ENCODE results near the gene SLC25A29. TPM values are rescaled to one million over a fixed set of nuclear protein-coding genes. Genes with fewer than 3 reads are reported as not detected.
A peak's percentile ranks its signal among the peaks of the same experiment; 100 is the strongest.
"Not testable (repeated sequence)": the region's sequence is repeated elsewhere in the genome, so short reads cannot be mapped to it uniquely, and the experiment has no call there.

Gene SLC25A29
- total RNA-seq, 1 experiment from 2014 or later, result 11.2 TPM

GRCh38 chr14:100312110-100312876 lies 6.0 kb upstream of the SLC25A29 start:
- DNase-seq (ENCODE audit: low spot score), result not testable (repeated sequence)

GRCh38 chr14:100309028-100309737 lies 2.9 kb upstream of the SLC25A29 start:
- DNase-seq (ENCODE audit: low spot score), result no peak

GRCh38 chr14:100308427-100308792 lies 2.2 kb upstream of the SLC25A29 start:
- not testable (repeated sequence) for DNase-seq (ENCODE audit: low spot score)

GRCh38 chr14:100307766-100308426 lies 1.7 kb upstream of the SLC25A29 start:
- DNase-seq (ENCODE audit: low spot score), result no peak

GRCh38 chr14:100306998-100307765 lies 938 bp upstream of the SLC25A29 start:
- DNase-seq (ENCODE audit: low spot score), result no peak

- DNase-seq (ENCODE audit: low spot score), result no peak
These were observed 732 bp downstream of the SLC25A29 start for GRCh38 chr14:100305324-100306100.

- no peak for DNase-seq (ENCODE audit: low spot score)
These were observed 1.4 kb downstream of the SLC25A29 start for GRCh38 chr14:100304825-100305323.

- no peak for DNase-seq (ENCODE audit: low spot score)
These were observed 2.3 kb downstream of the SLC25A29 start for GRCh38 chr14:100303925-100304324.

GRCh38 chr14:100303179-100303578 lies 3.1 kb downstream of the SLC25A29 start:
- DNase-seq (ENCODE audit: low spot score), result no peak

GRCh38 chr14:100302616-100303015 lies 3.6 kb downstream of the SLC25A29 start:
- no peak for DNase-seq (ENCODE audit: low spot score)

GRCh38 chr14:100299238-100299560 lies 7.0 kb downstream of the SLC25A29 start:
- DNase-seq (ENCODE audit: low spot score), result no peak

GRCh38 chr14:100298551-100299237 lies 7.5 kb downstream of the SLC25A29 start:
- DNase-seq (ENCODE audit: low spot score), result no peak

- peak; percentile 59 for DNase-seq (ENCODE audit: low spot score)
These were observed 8.6 kb downstream of the SLC25A29 start for GRCh38 chr14:100297320-100298300.

GRCh38 chr14:100296729-100297128 lies 9.5 kb downstream of the SLC25A29 start:
- not testable (repeated sequence) for DNase-seq (ENCODE audit: low spot score)

GRCh38 chr14:100296106-100296651 lies 10.1 kb downstream of the SLC25A29 start:
- no peak for DNase-seq (ENCODE audit: low spot score)

- DNase-seq (ENCODE audit: low spot score), result no peak
These were observed 10.7 kb downstream of the SLC25A29 start for GRCh38 chr14:100295376-100296105.

GRCh38 chr14:100294963-100295330 lies 11.3 kb downstream of the SLC25A29 start:
- DNase-seq (ENCODE audit: low spot score), result no peak

All from H4 (cell line).